SK-N-SH treated with all-trans-retinoic acid at 6 μM for 48 hours (cell line): Measurements from ENCODE around the gene C1orf56.

Experiments
- ATAC-seq: fragments of 200-7000 bp; cut with Tn5 transposase; 3 replicates; pipeline ENCODE4 v1.9.1; 2020; ENCODE audit warnings: mild to moderate bottlenecking, moderate library complexity
- ARNTL ChIP-seq: fragments of 450-650 bp; formaldehyde crosslinking; IDR thresholded peaks from 2 replicates; pipeline ENCODE4 v1.5.0; 2020; ENCODE audit warnings: low read depth, mild to moderate bottlenecking, moderate library complexity, borderline replicate concordance
- BACH2 ChIP-seq: fragments of 250-450 bp; sonication (Bioruptor Pico); IDR thresholded peaks from 2 replicates; pipeline ENCODE4 v1.9.0; 2021; ENCODE audit warnings: mild to moderate bottlenecking, borderline replicate concordance
- CSDC2 ChIP-seq: fragments of 250-450 bp; sonication (Bioruptor Pico); IDR thresholded peaks from 2 replicates; pipeline ENCODE4 v1.5.0; 2020; ENCODE audit warnings: mild to moderate bottlenecking, moderate library complexity
- ESRRG ChIP-seq: fragments of 250-450 bp; sonication (Bioruptor Pico); IDR thresholded peaks from 2 replicates; pipeline ENCODE4 v1.6.1; 2021; ENCODE audit warnings: mild to moderate bottlenecking
- GLIS3 ChIP-seq: fragments of 250-450 bp; sonication (Bioruptor Pico); IDR thresholded peaks from 2 replicates; pipeline ENCODE4 v1.5.0; 2020; ENCODE audit warnings: mild to moderate bottlenecking, moderate library complexity
- ISL1 ChIP-seq: fragments of 250-450 bp; sonication (Bioruptor Pico); IDR thresholded peaks from 2 replicates; pipeline ENCODE4 v2.1.2; 2022; ENCODE audit warnings: mild to moderate bottlenecking, moderate library complexity
- OSR1 ChIP-seq: fragments of 250-450 bp; sonication (Bioruptor Pico); IDR thresholded peaks from 2 replicates; pipeline ENCODE4 v1.8.0; 2022; ENCODE audit warnings: moderate library complexity, mild to moderate bottlenecking, inconsistent platforms
- PPARA ChIP-seq: fragments of 250-450 bp; sonication (Bioruptor Pico); IDR thresholded peaks from 2 replicates; pipeline ENCODE4 v1.5.0; 2020; ENCODE audit warnings: mild to moderate bottlenecking, borderline replicate concordance
- RARB ChIP-seq: fragments of 250-450 bp; sonication (Bioruptor Pico); IDR thresholded peaks from 2 replicates; pipeline ENCODE4 v1.8.0; 2021; ENCODE audit warnings: mild to moderate bottlenecking, moderate library complexity
- SNAI2 ChIP-seq: fragments of 250-450 bp; sonication (Bioruptor Pico); IDR thresholded peaks from 2 replicates; pipeline ENCODE4 v1.5.0; 2020; ENCODE audit warnings: mild to moderate bottlenecking, moderate library complexity
- TCF4 ChIP-seq: fragments of 250-450 bp; sonication (Bioruptor Pico); IDR thresholded peaks from 2 replicates; pipeline ENCODE4 v1.8.0; 2021; ENCODE audit warnings: mild to moderate bottlenecking, moderate library complexity, borderline replicate concordance
- ZC3H10 ChIP-seq: fragments of 250-450 bp; sonication (Bioruptor Pico); IDR thresholded peaks from 2 replicates; pipeline ENCODE4 v1.5.1; 2021; ENCODE audit warnings: mild to moderate bottlenecking, moderate library complexity
- ZFP3 ChIP-seq: fragments of 250-450 bp; sonication (Bioruptor Pico); IDR thresholded peaks from 2 replicates; pipeline ENCODE4 v1.5.0; 2020; ENCODE audit warnings: mild to moderate bottlenecking, moderate library complexity
- ZFP30 ChIP-seq: fragments of 450-650 bp; formaldehyde crosslinking; IDR thresholded peaks from 2 replicates; pipeline ENCODE4 v1.5.0; 2022; ENCODE audit warnings: mild to moderate bottlenecking, moderate library complexity
- ZNF565 ChIP-seq: fragments of 450-650 bp; formaldehyde crosslinking; conservative IDR thresholded peaks from 2 replicates; pipeline ENCODE4 v1.5.0; 2020; ENCODE audit warnings: low read depth, mild to moderate bottlenecking, moderate library complexity
- ZNF70 ChIP-seq: fragments of 450-650 bp; formaldehyde crosslinking; IDR thresholded peaks from 2 replicates; pipeline ENCODE4 v1.5.0; 2020; ENCODE audit warnings: mild to moderate bottlenecking, moderate library complexity
- ZNF8 ChIP-seq: fragments of 450-650 bp; formaldehyde crosslinking; IDR thresholded peaks from 2 replicates; pipeline ENCODE4 v1.5.0; 2020; ENCODE audit warnings: mild to moderate bottlenecking, moderate library complexity
- TF ChIP-seq, protein P1 (sequence below): fragments of 250-450 bp; sonication (Bioruptor Pico); IDR thresholded peaks from 2 replicates; pipeline ENCODE4 v1.5.1; 2021; ENCODE audit warnings: mild to moderate bottlenecking, moderate library complexity
- TF ChIP-seq, protein P2 (sequence below): fragments of 250-450 bp; sonication (Bioruptor Pico); IDR thresholded peaks from 2 replicates; pipeline ENCODE4 v1.5.1; 2020; ENCODE audit warnings: low read depth, mild to moderate bottlenecking, moderate library complexity
- TF ChIP-seq, protein P3 (sequence below): fragments of 250-450 bp; sonication (Bioruptor Pico); IDR thresholded peaks from 2 replicates; pipeline ENCODE4 v1.8.0; 2020; ENCODE audit warnings: mild to moderate bottlenecking, moderate library complexity, borderline replicate concordance
- TF ChIP-seq, protein P4 (sequence below): fragments of 250-450 bp; sonication (Bioruptor Pico); IDR thresholded peaks from 2 replicates; pipeline ENCODE4 v1.5.0; 2020; ENCODE audit warnings: mild to moderate bottlenecking, moderate library complexity

C1orf56 gene

DNA sequence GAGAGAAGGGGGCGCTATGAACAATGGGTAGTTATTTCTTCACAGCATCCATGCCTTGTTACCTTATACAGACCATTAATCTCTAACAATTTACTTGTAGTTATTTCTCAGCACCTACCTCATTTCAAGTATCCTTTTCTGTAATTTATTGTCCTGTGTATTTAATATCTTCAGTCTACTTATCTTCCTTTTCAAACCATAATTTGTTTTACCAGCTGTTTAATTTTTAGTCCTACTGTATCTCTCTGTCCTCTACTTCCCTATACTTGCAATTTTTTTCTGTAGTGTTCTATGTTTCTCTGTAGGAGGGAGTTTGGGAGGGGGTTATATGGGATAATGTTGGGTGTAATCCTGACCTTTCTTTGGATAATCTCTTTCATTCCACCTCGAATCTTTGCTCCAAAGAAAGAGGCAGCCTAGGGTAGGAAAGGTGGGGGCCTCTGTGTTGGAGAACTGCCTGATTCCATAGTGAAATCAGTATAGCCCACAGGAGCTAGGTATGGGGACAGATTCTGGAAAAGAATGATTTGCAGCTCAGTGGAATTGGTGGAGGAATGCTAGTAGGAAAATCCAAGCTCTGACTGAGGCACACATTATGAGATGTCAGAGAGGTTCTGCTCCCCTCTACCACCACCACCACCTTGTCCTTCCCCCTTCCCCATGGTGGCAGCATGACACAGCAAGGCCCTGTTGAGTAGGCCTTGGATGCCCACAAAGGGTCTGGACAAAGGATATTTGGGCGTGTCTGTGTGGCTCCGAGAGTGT lies 13.3 kb downstream of the C1orf56 start:
- peak; percentile 12 for ATAC-seq
- no peak for TF ChIP-seq ZFP30 (CRISPR knock-in tag)
- 0 out of 2 replicates have a peak, but pooled peaks have one; percentile 12 for TF ChIP-seq ZC3H10 (CRISPR knock-in tag)

DNA sequence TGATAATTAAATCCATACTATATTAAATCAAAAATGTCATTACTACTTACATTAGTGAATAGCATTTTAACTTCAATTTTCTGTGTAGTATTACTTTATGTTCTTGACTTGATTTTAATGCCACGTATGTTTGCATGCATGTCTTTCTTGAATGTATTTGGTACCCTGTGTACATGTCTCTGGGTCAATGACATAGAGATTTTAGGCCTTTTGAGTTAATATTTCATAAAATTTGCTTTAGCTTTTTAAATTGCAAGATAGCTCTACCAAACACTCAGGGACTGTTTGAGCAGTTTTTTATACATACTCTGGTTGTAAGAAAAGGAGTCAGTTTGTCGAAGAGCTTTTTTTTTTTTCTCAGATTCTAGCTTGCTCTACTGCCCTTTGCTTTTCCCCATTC lies 14.2 kb downstream of the C1orf56 start:
- TF ChIP-seq ZNF565 (no peak), SNAI2 (CRISPR knock-in tag) (no peak), ARNTL (CRISPR knock-in tag) (no peak), GLIS3 (CRISPR knock-in tag) (no peak), PPARA (CRISPR knock-in tag) (no peak), ESRRG (no peak), ZNF8 (CRISPR knock-in tag) (no peak), ZNF70 (CRISPR knock-in tag) (no peak), CSDC2 (no peak), TCF4 (no peak), ISL1 (no peak), OSR1 (CRISPR knock-in tag) (no peak), ZC3H10 (CRISPR knock-in tag) (no peak), BACH2 (CRISPR knock-in tag) (no peak)
- TF ChIP-seq, protein P1, sequence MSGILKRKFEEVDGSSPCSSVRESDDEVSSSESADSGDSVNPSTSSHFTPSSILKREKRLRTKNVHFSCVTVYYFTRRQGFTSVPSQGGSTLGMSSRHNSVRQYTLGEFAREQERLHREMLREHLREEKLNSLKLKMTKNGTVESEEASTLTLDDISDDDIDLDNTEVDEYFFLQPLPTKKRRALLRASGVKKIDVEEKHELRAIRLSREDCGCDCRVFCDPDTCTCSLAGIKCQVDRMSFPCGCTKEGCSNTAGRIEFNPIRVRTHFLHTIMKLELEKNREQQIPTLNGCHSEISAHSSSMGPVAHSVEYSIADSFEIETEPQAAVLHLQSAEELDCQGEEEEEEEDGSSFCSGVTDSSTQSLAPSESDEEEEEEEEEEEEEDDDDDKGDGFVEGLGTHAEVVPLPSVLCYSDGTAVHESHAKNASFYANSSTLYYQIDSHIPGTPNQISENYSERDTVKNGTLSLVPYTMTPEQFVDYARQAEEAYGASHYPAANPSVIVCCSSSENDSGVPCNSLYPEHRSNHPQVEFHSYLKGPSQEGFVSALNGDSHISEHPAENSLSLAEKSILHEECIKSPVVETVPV (CRISPR knock-in tag): no peak
- TF ChIP-seq, protein P2, sequence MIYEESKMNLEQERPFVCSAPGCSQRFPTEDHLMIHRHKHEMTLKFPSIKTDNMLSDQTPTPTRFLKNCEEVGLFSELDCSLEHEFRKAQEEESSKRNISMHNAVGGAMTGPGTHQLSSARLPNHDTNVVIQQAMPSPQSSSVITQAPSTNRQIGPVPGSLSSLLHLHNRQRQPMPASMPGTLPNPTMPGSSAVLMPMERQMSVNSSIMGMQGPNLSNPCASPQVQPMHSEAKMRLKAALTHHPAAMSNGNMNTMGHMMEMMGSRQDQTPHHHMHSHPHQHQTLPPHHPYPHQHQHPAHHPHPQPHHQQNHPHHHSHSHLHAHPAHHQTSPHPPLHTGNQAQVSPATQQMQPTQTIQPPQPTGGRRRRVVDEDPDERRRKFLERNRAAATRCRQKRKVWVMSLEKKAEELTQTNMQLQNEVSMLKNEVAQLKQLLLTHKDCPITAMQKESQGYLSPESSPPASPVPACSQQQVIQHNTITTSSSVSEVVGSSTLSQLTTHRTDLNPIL: no peak
- TF ChIP-seq, protein P3, sequence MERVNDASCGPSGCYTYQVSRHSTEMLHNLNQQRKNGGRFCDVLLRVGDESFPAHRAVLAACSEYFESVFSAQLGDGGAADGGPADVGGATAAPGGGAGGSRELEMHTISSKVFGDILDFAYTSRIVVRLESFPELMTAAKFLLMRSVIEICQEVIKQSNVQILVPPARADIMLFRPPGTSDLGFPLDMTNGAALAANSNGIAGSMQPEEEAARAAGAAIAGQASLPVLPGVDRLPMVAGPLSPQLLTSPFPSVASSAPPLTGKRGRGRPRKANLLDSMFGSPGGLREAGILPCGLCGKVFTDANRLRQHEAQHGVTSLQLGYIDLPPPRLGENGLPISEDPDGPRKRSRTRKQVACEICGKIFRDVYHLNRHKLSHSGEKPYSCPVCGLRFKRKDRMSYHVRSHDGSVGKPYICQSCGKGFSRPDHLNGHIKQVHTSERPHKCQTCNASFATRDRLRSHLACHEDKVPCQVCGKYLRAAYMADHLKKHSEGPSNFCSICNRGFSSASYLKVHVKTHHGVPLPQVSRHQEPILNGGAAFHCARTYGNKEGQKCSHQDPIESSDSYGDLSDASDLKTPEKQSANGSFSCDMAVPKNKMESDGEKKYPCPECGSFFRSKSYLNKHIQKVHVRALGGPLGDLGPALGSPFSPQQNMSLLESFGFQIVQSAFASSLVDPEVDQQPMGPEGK (CRISPR knock-in tag): no peak
- TF ChIP-seq, protein P4, sequence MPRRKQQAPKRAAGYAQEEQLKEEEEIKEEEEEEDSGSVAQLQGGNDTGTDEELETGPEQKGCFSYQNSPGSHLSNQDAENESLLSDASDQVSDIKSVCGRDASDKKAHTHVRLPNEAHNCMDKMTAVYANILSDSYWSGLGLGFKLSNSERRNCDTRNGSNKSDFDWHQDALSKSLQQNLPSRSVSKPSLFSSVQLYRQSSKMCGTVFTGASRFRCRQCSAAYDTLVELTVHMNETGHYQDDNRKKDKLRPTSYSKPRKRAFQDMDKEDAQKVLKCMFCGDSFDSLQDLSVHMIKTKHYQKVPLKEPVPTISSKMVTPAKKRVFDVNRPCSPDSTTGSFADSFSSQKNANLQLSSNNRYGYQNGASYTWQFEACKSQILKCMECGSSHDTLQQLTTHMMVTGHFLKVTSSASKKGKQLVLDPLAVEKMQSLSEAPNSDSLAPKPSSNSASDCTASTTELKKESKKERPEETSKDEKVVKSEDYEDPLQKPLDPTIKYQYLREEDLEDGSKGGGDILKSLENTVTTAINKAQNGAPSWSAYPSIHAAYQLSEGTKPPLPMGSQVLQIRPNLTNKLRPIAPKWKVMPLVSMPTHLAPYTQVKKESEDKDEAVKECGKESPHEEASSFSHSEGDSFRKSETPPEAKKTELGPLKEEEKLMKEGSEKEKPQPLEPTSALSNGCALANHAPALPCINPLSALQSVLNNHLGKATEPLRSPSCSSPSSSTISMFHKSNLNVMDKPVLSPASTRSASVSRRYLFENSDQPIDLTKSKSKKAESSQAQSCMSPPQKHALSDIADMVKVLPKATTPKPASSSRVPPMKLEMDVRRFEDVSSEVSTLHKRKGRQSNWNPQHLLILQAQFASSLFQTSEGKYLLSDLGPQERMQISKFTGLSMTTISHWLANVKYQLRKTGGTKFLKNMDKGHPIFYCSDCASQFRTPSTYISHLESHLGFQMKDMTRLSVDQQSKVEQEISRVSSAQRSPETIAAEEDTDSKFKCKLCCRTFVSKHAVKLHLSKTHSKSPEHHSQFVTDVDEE: no peak
- ATAC-seq: no peak

DNA sequence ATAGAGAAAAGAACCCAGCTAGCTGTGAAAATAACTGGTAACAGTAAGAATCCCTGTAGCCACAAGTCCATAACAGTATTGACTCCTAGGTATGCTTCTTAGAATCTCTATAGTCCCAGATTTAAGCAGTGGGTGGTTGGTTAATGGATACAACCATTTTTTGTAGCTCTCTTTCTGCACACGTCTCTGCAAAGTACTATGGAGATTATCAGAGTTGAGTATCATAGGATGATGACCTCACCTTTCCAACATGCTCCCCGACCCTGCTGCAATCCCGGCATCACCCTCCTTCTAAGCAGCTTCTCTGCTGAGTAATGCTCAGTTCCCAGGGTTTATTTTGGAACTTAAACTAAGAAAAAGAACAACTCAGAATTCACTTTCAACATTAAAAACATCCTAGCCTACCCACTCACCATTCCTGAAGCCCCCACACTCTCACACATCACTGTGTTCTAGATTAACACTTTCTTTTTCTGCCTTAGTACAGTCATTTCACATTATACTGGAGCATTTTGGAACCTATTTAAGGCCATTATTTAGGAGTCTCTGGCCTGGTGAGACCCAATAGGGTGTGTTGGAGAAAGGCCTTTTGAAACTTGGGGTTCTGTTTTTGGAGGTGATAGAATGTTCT lies 15.3 kb downstream of the C1orf56 start:
- TF ChIP-seq, protein P2: no peak
- TF ChIP-seq, all 23 proteins: peak for 0
- peak; percentile 31 for ATAC-seq

DNA sequence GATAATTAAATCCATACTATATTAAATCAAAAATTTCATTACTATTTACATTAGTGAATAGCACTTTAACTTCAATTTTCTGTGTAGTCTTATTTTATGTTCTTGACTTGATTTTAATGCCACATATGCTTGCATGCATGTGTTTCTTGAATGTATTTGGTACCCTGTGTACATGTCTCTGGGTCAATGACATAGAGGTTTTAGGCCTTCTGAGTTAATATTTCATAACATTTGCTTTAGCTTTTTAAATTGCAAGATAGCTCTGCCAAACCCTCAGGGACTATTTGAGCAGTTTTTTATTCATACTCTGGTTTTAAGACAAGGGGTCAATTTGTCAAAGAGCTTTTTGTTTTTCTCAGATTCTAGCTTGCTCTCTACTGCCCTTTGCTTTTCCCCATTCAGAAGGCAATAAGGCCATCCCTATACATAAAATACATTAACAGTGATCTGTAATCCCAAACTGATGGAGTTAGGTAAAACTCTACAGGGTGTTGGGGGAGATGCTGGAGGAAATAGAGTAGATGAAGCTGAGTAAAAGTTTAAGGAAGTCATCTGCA lies 17.6 kb downstream of the C1orf56 start:
- no peak for TF ChIP-seq ZFP3
- no peak for TF ChIP-seq RARB (CRISPR knock-in tag)
- no peak for TF ChIP-seq OSR1 (CRISPR knock-in tag)
- TF ChIP-seq BACH2 (CRISPR knock-in tag): no peak
- TF ChIP-seq PPARA (CRISPR knock-in tag): no peak
- no peak for TF ChIP-seq ZNF8 (CRISPR knock-in tag)
- no peak for ATAC-seq
